ENCODE results near the gene KCNJ9. TPM values are rescaled to one million over a fixed set of nuclear protein-coding genes. Genes with fewer than 3 reads are reported as not detected.

The KCNJ9 gene
- total and polyA plus RNA-seq, 2 of the 4 experiments (the other 2 are of a cell fraction) = not detected

GRCh38 chr1:160124705-160125478 is 43.6 kb downstream of the KCNJ9 start (continued):
- no peak for TF ChIP-seq NFE2L2 (IDR thresholded peaks at IDR 0.05; ENCODE audit: low read depth, low read length)
- TF ChIP-seq CHD1 (IDR thresholded peaks at IDR 0.05; ENCODE audit: low read depth, low read length) = no peak

DNA sequence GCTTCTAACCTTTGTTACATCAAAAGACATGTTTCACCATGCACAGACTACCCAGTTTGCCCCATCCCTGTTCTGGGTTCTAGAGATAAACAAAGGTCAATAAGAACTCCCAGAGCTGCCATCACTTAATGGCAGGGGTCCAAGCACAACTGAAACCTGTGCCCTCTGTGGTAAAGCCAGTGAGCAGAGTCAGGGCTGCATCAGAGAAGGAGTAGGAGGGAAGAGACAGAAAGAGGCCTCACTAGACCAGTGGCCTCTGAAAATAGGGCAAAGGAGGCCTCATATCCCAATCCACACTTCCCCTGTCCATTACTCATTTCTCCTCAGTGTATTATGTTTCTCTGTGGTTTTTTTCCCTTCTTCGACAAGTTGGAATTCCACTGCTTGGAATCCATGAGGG is 44.4 kb downstream of the KCNJ9 start:
- WGBS, 2 experiments (ENCODE audit: extremely low coverage in 2 of 2, insufficient read length in 1 of 2) = no CpG with 5 or more reads among the region's 1 CpG
- Histone ChIP-seq H4K20me1 (ENCODE audit: insufficient read depth, low read length) (no peaks in the 10 kb centered on the region), H3K9ac (ENCODE audit: low read depth, low read length) (no peak overlapping the region), H3K4me3 (ENCODE audit: insufficient read depth, low read depth, low read length) (no peak overlapping the region), H3K4ac (ENCODE audit: low read depth, low read length) (peak overlapping the region; percentile 89), H3K14ac (replicated peaks; ENCODE audit: low read depth, low read length) (peak overlapping the region; percentile 88), H3K23ac (ENCODE audit: low read depth, low read length) (0 out of 2 replicates have a peak overlapping the region, but pooled peaks have one; percentile 42), H4K8ac (ENCODE audit: low read depth in 2 of 2, low read length in 2 of 2) (peak overlapping the region; percentile 10 to 56; a peak in 3 of 4 replicates), H4K91ac (ENCODE audit: insufficient read depth, low read depth, low read length) (peak overlapping the region; percentile 29), H3K56ac (ENCODE audit: extremely low read depth, insufficient read depth, low read length) (no peak overlapping the region), H3K9me1 (ENCODE audit: insufficient read depth, low read length) (peaks cover 26% of the 10 kb centered on the region), H2BK120ac (ENCODE audit: low read depth, low read length) (peak overlapping the region; percentile 82), H3K4me1 (ENCODE audit: control insufficient read depth, insufficient read depth, low read length) (peaks cover 17% of the 10 kb centered on the region), H3K27me3 (ENCODE audit: control insufficient read depth, insufficient read depth, low read length) (peaks cover 2% of the 10 kb centered on the region), H3K36me3 (ENCODE audit: control insufficient read depth, insufficient read depth, low read length) (no peaks in the 10 kb centered on the region), H2AK9ac (replicated peaks; ENCODE audit: low read depth, low read length, poor library complexity) (no peak overlapping the region), H2AFZ (replicated peaks; ENCODE audit: low read length, poor library complexity) (no peak overlapping the region), H4K5ac (ENCODE audit: low read depth, low read length) (0 out of 2 replicates have a peak overlapping the region, but pooled peaks have one; percentile 10), H2BK20ac (ENCODE audit: low read depth, low read length) (peak overlapping the region; percentile 81), H2AK5ac (ENCODE audit: low read depth, low read length) (peak overlapping the region; percentile 25; the same call in 1 of the 2 replicates), H3K79me1 (ENCODE audit: low read depth in 1 of 2, low read length in 2 of 2) (no peaks in the 10 kb centered on the region), H3K18ac (ENCODE audit: low read depth, low read length) (0 out of 2 replicates have a peak overlapping the region, but pooled peaks have one; percentile 4), H3K9me3 (ENCODE audit: control insufficient read depth, insufficient read depth, low read length) (no peaks in the 10 kb centered on the region), H2BK15ac (ENCODE audit: low read depth, low read length) (peak overlapping the region; percentile 24; the same call in 1 of the 3 replicates), H3K27ac (ENCODE audit: insufficient read depth, low read length) (peak overlapping the region; percentile 21; the same call in 1 of the 2 replicates), H3K4me2 (ENCODE audit: low read depth, low read length) (no peak overlapping the region), H2BK5ac (ENCODE audit: low read depth, low read length, poor library complexity, severe bottlenecking) (peak overlapping the region; percentile 43)
- in situ Hi-C loops (cut with MboI; ENCODE audit: low sequenced_read_pairs) (no loop called here), intact Hi-C loops (cut with micrococcal nuclease) (no loop called here), dilution Hi-C loops (cut with HindIII; ENCODE audit: low sequenced_read_pairs, unreplicated experiment) (no loop called here)
- BruUV-seq (replicated peaks) = no TSS peak
- ChIA-PET CTCF (interaction anchor here (0.7 to 1.9 kb wide), 3 partner anchors 21 to 117 kb away, joined by 3 to 7 read pairs (median 3); no protein-coding TSS in a partner anchor), POLR2A (ENCODE audit: unreplicated experiment) (no interaction called here)
- peak; percentile 52 for DNase-seq
- no peak for ATAC-seq (ENCODE audit: low read depth)
- no peak for TF ChIP-seq MXI1 (IDR thresholded peaks at IDR 0.05; ENCODE audit: borderline replicate concordance, low read depth, low read length)
- TF ChIP-seq CTCF (conservative IDR thresholded peaks at IDR 0.05; ENCODE audit: low read depth, low read length) = no peak
- TF ChIP-seq FOS (IDR thresholded peaks at IDR 0.05; ENCODE audit: low read depth, low read length) = no peak
- TF ChIP-seq RFX5 (IDR thresholded peaks at IDR 0.05; ENCODE audit: low read depth, low read length) = no peak
- no peak for TF ChIP-seq CHD1 (IDR thresholded peaks at IDR 0.05; ENCODE audit: low read depth, low read length)
- TF ChIP-seq RAD21 (IDR thresholded peaks at IDR 0.05; ENCODE audit: low read length) = no peak
- no peak for TF ChIP-seq CEBPB (IDR thresholded peaks at IDR 0.05; ENCODE audit: low read depth, low read length)
- TF ChIP-seq POLR2A (IDR thresholded peaks at IDR 0.05; ENCODE audit: low read depth, low read length) = no peak
- TF ChIP-seq BHLHE40 (IDR thresholded peaks at IDR 0.05; ENCODE audit: low read depth, low read length) = no peak
- no peak for TF ChIP-seq MAFK (IDR thresholded peaks at IDR 0.05; ENCODE audit: low read depth, low read length)
- no peak for TF ChIP-seq MAZ (IDR thresholded peaks at IDR 0.05; ENCODE audit: borderline replicate concordance, low read depth, low read length)
- no peak for TF ChIP-seq SMC3 (IDR thresholded peaks at IDR 0.05; ENCODE audit: low read depth, low read length)
- no peak for TF ChIP-seq USF2 (IDR thresholded peaks at IDR 0.05; ENCODE audit: low read depth, low read length)

All from IMR-90 (cell line).